ENCODE data around the gene BROX. TPM values are rescaled to one million over a fixed set of nuclear protein-coding genes. Genes with fewer than 3 reads are reported as not detected.
"Not testable (repeated sequence)": the region's sequence is repeated elsewhere in the genome, so short reads cannot be mapped to it uniquely, and the experiment has no call there.

The BROX gene
- total RNA-seq, 2 donors from 2014 or later = 24.3 to 37.3 TPM

DNA sequence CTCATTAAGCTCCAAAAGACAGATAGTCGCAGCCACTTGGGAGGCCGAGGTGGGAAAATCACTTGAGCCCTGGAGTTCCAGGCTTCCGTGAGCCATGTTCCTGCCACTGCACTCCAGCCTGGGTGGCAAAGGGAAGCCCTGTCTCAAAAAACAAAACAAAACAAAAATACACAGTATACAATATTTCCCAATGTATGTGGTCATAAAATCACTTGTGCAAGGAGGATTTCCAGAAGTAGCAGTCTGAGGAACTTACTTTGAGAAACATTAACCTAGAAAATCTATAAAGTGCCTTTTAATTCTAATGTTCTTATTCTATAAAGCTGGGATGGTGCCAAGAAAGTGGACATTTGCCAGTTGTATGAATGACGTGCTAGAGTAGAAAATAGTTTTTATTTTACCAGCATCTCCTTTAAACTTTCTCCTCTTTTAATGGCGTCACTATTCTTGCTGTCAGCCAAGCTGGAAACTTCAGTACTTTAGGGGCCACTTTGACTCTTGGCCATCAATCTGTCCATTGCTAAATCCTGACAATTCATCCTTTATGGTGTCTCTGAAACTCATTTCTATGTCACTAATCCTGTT is 47.2 kb downstream of the BROX start:
- H3K4me3 ChIP-seq = no peak overlapping the region
- H3K9me3 ChIP-seq = no peaks in the 10 kb centered on the region
- no peaks in the 10 kb centered on the region for H3K36me3 ChIP-seq
- no peak overlapping the region for H3K27ac ChIP-seq
- no peaks in the 10 kb centered on the region for H3K27me3 ChIP-seq
- DNase-seq (ENCODE audit: low spot score) = no peak
- H3K4me1 ChIP-seq = no peaks in the 10 kb centered on the region
- TF ChIP-seq, protein P1, sequence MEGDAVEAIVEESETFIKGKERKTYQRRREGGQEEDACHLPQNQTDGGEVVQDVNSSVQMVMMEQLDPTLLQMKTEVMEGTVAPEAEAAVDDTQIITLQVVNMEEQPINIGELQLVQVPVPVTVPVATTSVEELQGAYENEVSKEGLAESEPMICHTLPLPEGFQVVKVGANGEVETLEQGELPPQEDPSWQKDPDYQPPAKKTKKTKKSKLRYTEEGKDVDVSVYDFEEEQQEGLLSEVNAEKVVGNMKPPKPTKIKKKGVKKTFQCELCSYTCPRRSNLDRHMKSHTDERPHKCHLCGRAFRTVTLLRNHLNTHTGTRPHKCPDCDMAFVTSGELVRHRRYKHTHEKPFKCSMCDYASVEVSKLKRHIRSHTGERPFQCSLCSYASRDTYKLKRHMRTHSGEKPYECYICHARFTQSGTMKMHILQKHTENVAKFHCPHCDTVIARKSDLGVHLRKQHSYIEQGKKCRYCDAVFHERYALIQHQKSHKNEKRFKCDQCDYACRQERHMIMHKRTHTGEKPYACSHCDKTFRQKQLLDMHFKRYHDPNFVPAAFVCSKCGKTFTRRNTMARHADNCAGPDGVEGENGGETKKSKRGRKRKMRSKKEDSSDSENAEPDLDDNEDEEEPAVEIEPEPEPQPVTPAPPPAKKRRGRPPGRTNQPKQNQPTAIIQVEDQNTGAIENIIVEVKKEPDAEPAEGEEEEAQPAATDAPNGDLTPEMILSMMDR (IDR thresholded peaks at IDR 0.05) = no peak

DNA sequence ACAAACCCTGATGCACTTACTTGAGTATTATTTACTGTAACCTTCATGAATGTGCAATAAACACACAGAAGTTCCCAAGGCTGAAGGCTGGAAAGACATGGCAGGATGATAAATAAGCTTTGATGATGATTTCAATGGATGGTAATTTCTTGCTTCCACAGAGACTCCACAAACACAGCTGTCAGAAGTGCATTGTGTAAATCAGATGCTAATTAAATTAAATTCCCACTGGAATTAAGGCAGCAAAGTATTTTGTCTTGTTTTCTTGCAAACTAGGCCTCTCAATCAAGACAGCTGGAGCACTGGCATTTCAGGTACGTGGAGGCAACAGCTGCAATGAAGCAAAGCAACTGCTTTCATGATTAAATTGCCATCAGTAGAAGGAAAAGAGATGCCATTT is 48.7 kb downstream of the BROX start:
- Histone ChIP-seq H3K36me3 (no peaks in the 10 kb centered on the region), H3K4me1 (no peaks in the 10 kb centered on the region), H3K9me3 (no peaks in the 10 kb centered on the region), H3K27ac (no peak overlapping the region), H3K27me3 (no peaks in the 10 kb centered on the region), H3K4me3 (no peak overlapping the region)
- DNase-seq (ENCODE audit: low spot score) = no peak
- TF ChIP-seq, protein P1 (IDR thresholded peaks at IDR 0.05) = no peak

DNA sequence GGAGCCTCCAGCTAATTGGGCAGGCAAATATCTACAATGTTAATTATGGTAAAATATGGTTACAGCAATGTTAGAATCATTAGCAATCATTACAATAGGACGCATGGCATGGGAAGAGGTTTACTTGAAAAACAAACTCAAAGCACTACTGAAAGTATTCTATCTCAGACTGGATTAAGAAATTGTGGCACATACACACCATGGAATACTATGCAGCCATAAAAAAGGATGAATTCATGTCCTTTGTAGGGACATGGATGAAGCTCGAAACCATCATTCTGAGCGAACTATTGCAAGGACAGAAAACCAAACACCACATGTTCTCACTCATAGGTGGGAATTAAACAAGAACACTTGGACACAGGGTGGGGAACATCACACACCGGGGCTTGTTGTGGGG is 49.8 kb downstream of the BROX start:
- DNase-seq (ENCODE audit: low spot score); H3K4me3 ChIP-seq; H3K27ac ChIP-seq; H3K27me3 ChIP-seq; H3K9me3 ChIP-seq; H3K4me1 ChIP-seq; H3K36me3 ChIP-seq: not testable (repeated sequence)

DNA sequence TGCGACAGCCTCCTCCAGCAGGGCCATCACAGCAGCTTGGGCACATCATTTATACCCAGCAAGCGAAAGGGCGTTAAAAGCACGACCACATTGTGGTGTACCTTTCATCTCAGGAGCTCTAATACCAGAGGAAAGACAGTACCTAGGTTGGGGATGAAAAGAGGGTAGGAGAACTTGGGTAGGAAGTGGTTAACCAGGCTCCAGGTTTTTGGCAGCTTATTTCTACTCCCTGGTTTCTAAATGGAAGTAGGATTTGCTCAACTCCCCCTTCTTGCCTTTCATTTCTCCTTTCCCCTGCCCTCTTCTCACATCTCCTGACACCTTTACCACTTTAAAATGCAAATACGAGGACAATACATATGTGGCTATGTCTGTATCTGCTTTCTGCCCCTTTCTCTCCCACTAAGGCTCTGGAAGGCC is 54.8 kb downstream of the BROX start:
- DNase-seq (ENCODE audit: low spot score) = no peak
- H3K27ac ChIP-seq = no peak overlapping the region
- TF ChIP-seq, protein P1 (IDR thresholded peaks at IDR 0.05) = no peak

DNA sequence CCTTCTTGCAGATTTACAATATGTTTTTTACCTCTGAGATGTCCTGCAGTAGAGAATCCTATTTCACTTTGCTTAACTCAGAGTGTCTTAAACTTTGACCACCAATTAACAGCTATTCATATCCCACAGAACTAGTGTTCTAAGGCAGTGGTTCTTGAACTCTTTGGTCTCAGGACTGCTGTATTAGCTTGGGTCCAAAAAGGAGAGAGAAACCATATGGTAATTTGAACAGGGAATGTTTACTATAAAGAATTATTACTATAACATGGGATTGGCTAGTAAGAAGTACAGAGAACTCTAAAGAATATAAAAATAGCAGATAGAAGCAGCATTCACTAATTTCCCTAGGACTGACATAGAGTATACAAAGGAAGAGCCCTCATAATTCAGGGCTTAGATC is 56.2 kb downstream of the BROX start:
- Histone ChIP-seq H3K27me3 (no peaks in the 10 kb centered on the region), H3K4me1 (peaks cover 0 to 3% of the 10 kb centered on the region in 2 donors), H3K36me3 (no peaks in the 10 kb centered on the region), H3K9me3 (peaks cover 7 to 15% of the 10 kb centered on the region in 2 donors), H3K4me3 (no peak overlapping the region), H3K27ac (no peak overlapping the region)
- TF ChIP-seq, protein P1 (IDR thresholded peaks at IDR 0.05) = no peak
- DNase-seq (ENCODE audit: low spot score) = no peak

More for the DNA sequence above, 54.8 kb downstream of the BROX start:
- no peaks in the 10 kb centered on the region for H3K4me1 ChIP-seq
- peaks cover 7 to 15% of the 10 kb centered on the region in 2 donors for H3K9me3 ChIP-seq
- H3K27me3 ChIP-seq = no peaks in the 10 kb centered on the region
- H3K4me3 ChIP-seq = no peak overlapping the region
- H3K36me3 ChIP-seq = no peaks in the 10 kb centered on the region

DNA sequence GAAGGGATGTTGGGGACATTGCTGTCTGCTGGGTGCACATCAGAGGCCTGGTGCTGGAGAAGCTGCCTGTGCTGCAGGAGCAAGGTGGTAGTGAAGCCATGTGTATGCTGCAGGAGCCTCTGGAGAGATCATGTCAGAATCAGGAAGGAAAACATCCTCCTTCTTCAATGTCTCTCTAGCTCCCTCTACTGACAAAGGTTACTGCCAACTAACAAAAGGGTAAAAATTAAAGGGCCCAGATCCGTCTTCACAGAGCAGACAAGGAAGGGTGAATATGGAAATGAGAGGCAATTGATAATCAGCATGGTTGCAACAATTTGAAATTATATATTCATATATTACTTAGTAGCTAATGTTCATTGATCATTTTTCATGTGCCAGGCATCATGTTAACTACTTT is 56.8 kb downstream of the BROX start:
- Histone ChIP-seq H3K36me3 (no peaks in the 10 kb centered on the region), H3K27ac (no peak overlapping the region), H3K4me3 (no peak overlapping the region), H3K9me3 (peaks cover 7 to 15% of the 10 kb centered on the region in 2 donors), H3K4me1 (peaks cover 0 to 3% of the 10 kb centered on the region in 2 donors), H3K27me3 (no peaks in the 10 kb centered on the region)
- DNase-seq (ENCODE audit: low spot score) = no peak
- TF ChIP-seq, protein P1 (IDR thresholded peaks at IDR 0.05) = no peak
